HG02885 (cell line): ENCODE data around the gene NAIF1.
"Not testable (repeated sequence)": the region's sequence is repeated elsewhere in the genome, so short reads cannot be mapped to it uniquely, and the experiment has no call there.

Experiments used
- ATAC-seq: cut with Tn5 transposase; IDR thresholded peaks from one replicate; pipeline ENCODE4 v1.9.1; 2021; ENCODE audit warnings: mild to moderate bottlenecking; ENCODE audit not compliant: unreplicated experiment, poor library complexity

NAIF1 gene, protein sequence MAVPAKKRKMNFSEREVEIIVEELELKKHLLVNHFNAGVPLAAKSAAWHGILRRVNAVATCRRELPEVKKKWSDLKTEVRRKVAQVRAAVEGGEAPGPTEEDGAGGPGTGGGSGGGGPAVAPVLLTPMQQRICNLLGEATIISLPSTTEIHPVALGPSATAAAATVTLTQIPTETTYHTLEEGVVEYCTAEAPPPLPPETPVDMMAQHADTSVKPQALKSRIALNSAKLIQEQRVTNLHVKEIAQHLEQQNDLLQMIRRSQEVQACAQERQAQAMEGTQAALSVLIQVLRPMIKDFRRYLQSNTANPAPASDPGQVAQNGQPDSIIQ

DNA sequence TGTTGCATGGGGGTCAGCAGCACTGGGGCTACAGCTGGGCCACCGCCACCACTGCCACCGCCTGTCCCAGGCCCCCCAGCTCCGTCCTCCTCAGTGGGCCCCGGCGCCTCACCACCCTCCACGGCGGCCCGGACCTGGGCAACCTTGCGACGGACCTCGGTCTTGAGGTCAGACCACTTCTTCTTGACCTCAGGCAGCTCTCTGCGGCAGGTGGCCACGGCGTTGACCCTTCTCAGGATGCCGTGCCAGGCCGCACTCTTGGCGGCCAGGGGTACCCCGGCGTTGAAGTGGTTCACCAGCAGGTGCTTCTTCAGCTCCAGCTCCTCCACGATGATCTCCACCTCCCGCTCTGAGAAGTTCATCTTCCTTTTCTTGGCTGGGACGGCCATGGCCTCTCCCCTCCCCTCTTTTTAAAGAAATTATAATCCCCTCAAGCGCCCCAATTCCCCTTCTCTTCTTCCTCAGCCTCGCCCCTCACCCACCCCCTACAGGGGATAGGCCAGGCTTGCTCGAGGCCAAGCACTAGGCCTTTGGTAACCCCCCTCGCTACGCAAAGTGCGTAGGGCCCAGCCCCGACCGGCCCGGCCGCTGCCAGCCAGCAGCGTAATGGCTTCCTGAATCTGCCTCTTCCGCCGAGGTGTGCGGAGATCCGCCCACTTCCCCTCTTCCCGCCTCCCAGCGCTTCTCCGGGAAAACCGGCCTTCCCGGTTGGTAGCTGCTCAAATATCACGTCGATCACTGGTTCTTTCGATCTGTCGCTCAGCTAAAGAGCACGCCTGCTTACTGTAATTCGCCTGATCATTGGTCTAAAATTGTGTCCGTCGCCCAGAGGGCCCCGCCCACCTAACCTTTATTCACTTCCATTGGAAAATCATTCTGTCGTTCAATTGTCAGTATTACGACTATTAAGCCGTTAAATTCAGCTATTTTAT is at the start of gene NAIF1:
NAIF1 (minus strand) TSS at position 608 of the 932 bp plus-strand sequence; CDS start at position 389, 219 bp downstream.
- peak; percentile 64 for ATAC-seq

DNA sequence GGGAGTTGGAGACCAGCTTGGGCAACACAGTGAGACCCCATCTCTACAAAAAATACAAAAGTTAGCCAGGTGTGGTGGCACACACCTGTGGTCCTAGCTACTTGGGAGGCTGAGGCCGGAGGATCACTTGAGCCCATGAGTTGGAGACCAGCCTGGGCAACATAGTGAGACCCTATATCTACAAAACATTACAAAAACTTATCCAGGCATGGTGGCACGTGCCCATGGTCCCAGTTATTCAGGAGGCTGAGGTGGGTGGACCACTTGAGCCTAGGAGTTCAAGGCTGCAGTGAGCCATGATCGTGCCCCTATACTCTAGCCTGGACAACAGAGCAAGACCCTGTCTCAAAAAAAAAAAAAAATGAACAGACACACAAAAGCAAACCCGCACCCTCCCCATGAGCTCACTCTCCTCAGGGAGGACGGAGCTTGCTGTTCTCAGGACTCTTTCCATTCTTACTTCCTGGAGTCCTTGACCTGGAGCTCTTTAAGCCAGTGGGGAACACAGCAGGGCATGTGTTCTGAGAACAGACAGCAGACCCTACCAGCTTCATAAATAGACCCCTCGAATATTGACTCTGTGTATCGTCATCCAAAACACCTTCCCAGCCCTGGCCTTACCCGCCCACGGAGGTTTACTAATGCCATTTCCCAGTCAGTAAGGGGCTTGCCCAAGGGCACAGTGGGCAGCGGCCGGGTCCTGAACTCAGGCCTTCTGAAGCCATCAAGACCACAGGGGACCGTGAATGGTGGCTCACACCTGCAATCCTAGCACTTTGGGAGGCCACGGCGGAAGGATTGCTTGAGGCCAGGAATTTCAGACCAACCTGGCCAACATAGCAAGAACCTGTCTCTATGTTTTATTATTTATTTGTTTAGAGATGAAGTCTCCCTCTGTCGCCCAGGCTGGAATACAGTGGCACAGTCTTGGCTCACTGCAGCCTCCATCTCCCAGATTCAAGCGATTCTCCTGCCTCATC is 49.3 kb upstream of the NAIF1 start:
- ATAC-seq: no peak

DNA sequence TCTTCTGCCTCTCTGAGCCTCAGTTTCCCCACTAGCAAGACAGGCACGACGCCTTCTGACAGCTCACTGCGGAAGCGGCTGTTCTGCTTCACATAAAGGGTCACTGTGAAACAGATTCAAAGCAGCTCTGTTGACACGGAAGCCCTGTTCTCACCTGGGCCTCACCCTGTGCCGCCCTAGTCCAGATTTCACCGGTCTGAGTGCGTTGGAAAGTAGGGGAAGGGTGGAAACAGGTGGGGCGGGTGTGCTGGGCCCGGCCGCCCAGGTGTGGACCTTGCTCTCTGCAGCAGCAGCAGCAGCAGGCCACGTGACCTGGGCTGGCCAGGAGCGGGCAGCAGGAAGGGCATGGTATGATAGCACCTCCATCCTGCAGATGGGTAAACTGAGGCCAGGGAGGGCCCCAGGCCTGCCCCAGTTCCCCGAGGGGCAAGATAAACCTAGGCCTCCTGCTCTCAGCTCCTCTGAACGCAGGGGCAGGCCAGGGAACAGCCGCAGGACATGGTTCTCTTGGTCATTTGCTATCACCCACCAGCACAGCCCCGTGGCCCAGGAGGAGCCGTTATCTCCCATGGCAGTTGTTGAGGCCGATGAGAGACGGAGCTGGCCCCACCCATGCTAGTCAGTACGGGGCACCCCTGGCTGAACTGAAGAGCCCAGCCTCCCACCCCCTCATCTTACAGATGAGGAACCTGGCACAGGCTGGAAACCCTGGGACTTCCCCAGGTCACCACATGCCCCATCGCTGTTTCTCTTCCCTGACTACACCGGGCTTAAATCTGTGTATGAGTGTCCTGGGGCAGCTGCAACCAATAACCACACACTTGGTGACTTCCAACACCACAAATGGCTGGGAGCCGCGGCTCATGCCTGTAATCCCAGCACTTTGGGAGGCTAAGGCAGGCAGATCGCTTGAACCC is 48.3 kb upstream of the NAIF1 start:
- peak; percentile 58 for ATAC-seq

DNA sequence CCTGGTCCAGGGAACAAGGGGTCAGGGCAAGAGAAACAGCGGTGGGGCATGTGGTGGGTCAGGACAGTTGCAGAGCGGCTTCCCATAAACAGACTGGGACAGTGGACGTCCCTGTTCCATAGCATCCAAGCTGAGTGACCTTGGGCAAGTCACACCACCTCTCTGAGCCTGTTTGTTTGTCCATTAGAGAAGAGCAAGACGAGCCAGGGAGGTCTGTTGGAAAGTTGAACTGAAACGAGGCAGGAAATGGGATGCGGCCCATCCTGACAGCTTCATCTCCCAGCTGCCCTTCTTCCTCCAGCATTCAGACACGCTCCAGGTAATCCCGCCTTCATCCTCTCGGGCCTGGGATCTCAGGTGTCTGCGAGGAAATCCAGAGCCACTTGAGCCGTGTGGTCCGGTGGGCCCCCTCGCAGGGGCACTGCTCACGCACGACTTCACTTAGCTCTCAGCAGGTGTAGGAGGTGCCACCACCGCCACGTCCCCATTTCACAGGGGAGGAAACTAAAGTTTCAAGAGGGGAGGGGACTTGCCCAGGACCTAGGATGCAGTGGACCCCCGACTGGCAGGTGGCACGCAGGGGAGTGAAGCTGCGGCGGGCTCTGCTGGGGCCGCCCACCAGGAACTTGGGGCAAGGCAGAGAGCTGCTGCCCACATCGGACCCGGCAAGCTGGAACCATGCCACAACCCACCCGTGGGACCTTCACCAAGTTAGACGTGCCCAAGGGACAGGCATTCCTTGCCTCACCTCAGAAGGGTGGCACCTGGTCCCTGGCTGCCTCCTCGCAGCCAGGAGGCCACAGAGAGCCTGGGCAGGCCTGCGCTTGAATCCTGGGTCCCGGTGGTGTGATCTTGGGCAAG is 47.4 kb upstream of the NAIF1 start:
- ATAC-seq: no peak

DNA sequence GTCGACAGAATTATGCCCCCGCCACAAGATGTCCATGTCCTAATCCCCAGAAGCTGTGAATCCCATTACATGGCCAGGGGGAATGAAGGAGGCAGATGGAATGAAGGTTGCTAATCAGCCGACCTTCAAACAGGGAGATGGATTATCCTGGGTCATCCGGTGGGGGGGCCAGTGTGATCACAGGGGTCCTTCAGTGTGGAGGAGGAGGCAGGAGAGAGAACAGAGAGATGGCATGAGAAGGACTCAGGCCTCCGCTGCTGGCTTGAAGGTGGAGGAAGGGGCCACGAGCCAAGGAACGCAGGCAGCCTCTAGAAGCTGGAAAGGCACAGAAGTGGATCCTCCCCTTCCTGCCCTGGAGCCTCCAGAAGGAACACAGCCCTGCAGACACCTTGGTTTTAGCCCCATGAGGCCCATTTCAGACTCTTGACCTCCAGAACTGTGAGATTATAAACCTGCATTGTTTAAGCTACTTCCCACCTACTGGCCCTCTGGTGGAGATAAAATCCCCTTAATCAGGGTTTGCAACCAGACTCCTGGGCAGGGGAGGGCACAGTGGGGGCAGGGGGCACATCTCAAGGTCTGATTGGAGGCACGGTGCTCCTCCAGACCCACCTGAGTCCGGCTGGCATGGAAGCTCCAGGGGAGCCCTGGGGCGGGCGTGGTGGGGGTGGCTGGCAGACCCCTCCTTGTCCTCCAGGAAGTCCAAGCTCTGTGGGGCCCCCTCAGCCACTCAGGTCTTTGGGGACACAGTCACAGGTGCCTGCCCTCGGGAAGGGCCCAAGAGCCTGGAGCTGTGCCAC is 46.6 kb upstream of the NAIF1 start:
- ATAC-seq: no peak

DNA sequence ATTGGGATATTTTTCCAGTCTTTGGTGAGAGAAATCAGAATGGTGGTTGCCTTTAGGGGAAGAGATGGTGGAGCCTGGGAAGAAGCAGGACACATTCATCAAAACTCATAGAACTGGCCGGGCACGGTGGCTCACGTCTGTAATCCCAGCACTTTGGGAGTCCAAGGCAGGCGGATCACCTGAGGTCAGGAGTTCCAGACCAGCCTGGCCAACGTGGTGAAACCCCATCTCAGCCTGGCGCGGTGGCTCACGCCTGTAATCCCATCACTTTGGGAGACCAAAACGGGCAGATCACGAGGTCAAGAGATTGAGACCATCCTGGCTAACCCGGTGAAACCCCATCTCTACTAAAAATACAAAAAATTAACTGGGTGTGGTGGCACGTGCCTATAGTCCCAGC is 44.6 kb upstream of the NAIF1 start:
- ATAC-seq: not testable (repeated sequence)

DNA sequence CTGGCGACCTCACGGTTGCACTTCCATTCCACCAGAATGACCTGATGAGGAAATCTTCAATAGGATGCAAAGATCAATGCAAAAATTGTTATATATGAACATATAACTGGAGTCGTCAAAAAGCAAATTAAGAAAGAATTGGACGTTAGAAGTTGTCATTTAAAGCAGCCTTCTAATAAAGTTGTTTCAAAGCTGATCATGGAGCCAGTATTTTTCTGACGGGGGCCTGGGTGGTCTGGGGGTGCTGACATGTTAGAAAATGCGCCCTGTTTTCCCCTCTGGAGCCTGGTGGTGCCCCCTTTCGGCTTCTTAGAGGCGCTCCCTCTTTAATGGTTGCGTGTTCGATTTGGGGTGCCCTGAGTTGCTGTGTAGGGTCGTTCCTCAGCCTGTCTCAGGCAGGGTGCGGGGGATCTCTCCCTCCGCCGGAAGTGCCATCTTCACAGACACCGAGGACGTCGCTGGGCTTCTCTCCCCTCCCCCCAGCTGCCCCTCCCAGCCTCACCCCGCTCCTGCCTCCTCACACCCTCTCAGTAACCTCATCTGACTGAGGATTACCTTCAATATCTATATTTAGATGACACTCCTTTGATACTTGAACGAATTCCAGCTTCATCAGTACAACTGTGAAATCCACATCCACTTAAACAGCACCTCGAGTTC is 42.1 kb upstream of the NAIF1 start:
- ATAC-seq: no peak

DNA sequence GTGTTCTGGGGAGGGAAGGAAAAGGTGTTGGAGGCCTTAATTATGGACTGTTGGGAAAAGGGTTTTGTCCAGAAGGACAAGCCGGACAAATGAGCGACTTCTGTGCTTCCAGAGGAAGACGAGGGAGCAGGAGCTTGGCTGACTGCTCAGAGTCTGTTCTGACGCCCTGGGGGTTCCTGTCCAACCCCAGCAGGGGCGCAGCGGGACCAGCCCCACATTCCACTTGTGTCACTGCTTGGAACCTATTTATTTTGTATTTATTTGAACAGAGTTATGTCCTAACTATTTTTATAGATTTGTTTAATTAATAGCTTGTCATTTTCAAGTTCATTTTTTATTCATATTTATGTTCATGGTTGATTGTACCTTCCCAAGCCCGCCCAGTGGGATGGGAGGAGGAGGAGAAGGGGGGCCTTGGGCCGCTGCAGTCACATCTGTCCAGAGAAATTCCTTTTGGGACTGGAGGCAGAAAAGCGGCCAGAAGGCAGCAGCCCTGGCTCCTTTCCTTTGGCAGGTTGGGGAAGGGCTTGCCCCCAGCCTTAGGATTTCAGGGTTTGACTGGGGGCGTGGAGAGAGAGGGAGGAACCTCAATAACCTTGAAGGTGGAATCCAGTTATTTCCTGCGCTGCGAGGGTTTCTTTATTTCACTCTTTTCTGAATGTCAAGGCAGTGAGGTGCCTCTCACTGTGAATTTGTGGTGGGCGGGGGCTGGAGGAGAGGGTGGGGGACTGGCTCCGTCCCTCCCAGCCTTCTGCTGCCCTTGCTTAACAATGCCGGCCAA is 41.3 kb upstream of the NAIF1 start:
- no peak for ATAC-seq

DNA sequence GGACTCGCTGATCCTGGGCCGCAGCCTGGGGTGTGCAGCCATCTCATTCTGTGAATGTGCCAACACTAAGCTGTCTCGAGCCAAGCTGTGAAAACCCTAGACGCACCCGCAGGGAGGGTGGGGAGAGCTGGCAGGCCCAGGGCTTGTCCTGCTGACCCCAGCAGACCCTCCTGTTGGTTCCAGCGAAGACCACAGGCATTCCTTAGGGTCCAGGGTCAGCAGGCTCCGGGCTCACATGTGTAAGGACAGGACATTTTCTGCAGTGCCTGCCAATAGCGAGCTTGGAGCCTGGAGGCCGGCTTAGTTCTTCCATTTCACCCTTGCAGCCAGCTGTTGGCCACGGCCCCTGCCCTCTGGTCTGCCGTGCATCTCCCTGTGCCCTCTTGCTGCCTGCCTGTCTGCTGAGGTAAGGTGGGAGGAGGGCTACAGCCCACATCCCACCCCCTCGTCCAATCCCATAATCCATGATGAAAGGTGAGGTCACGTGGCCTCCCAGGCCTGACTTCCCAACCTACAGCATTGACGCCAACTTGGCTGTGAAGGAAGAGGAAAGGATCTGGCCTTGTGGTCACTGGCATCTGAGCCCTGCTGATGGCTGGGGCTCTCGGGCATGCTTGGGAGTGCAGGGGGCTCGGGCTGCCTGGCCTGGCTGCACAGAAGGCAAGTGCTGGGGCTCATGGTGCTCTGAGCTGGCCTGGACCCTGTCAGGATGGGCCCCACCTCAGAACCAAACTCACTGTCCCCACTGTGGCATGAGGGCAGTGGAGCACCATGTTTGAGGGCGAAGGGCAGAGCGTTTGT is 40.5 kb upstream of the NAIF1 start:
- ATAC-seq: no peak

DNA sequence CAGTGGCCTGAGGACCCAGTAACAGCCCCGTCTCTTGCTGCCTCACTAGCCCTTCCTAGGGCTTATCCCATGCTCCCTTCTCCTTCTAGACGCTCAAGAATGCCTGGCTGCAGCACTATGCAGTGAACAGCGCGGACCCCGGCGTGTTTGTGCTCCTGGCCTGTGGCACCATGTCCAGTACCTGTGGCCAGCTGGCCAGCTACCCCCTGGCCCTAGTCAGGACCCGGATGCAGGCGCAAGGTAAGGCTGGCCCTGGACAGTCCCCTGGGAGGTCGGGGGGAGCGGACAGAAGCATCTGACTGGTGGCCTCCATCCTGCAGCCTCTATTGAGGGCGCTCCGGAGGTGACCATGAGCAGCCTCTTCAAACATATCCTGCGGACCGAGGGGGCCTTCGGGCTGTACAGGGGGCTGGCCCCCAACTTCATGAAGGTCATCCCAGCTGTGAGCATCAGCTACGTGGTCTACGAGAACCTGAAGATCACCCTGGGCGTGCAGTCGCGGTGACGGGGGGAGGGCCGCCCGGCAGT is 39.9 kb upstream of the NAIF1 start:
- no peak for ATAC-seq

DNA sequence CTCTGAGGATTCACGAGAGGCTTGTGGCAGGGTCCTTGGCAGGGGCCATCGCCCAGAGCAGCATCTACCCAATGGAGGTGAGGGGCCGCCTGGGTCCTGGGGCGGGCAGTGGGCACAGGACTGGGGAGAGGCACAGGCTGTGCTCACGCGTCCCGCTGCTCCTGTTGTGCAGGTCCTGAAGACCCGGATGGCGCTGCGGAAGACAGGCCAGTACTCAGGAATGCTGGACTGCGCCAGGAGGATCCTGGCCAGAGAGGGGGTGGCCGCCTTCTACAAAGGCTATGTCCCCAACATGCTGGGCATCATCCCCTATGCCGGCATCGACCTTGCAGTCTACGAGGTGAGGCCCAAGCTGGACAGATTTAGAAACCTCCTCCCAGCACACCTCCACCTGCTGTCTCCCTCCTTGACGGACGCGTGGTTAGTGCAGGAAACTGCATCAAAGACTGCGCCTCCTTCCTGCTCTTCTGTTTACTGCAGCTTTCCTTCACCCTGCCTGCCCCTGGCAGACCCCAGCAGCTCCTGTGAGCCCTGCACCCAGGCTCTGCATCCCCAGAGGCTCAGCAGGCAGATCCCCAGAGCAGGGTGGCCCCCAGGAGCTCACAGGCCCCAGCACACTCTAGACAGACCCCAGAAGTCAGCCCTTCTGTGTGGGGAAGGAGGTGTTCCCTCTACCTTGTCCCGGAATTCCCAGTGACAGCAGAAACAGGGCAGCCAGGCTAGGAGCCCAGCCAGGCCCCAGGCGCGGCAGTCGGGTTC is 39.2 kb upstream of the NAIF1 start:
- ATAC-seq: no peak

DNA sequence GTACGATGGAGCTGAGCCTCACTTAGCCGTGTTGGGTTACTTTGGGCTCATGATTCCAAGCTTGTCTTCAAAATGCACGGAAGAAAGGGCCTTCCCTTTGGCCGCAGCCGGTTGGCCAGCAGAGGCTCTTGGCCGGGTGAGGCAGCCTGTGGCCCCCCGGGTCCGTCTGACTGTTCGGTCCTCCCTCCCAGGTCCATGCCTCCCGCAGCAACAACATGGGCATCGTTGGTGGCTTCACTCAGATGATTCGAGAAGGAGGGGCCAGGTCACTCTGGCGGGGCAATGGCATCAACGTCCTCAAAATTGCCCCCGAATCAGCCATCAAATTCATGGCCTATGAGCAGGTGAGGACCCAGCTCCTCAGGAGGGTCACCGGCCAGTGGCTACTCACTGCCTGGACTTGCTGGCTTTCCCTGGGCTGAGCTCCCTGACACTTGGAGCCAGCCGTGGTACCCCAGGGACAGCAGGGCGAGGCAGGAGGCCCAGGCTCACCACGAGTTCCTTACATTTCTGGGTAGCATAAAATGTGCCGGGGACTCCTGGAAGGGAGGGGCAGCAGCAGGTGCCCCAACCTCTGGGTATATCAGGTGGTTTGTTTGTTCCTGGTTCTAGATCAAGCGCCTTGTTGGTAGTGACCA is 38.5 kb upstream of the NAIF1 start:
- no peak for ATAC-seq

DNA sequence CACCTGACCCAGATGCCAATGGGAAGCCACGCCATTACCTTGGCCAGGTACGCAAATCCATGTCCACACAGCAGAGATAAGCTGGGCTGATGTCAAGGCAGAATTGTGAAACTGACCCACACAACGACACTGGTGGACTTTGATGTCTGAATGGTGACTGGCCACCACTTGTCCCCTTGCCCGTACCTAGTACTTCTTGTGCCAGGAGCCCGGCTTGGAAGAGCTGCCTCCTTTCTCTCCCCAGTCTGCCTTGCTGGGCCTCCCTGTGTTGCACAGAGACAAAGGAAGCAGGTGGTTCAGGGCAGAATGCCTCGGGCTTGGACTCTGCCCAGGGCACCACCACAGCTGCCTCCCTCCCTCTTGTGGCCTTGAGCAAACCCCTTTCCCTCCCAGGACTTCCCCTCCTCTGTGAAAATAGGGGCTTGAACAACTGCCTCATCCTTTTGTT is 37.1 kb upstream of the NAIF1 start:
- no peak for ATAC-seq

DNA sequence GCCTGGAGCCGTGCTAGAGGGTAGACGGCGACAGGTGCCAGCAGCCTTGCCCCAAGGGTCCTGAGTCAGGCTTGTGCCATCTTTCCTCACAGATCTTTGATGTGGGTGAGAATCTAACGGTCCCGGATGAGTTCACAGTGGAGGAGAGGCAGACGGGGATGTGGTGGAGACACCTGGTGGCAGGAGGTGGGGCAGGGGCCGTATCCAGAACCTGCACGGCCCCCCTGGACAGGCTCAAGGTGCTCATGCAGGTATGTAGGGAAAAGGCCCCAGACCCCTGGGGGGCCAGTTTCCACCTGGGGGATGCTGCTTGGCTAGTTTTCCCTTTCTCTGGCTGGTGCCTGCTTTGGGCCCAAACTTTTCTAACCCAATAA is 36.5 kb upstream of the NAIF1 start:
- ATAC-seq: no peak
